ENCODE measurements around the gene SLC10A4.
A peak's percentile ranks its signal among the peaks of the same experiment; 100 is the strongest.

The SLC10A4 gene

GRCh38 chr4:48470570-48470969 is 12.6 kb upstream of the SLC10A4 start:
- H3K4me1 Mint-ChIP-seq = peaks cover 5 to 9% of the 10 kb centered on the region in 2 donors
- H3K4me3 Mint-ChIP-seq = no peak overlapping the region
- H3K27ac Mint-ChIP-seq = no peak overlapping the region
- no peaks in the 10 kb centered on the region for H3K9me3 Mint-ChIP-seq
- H3K27me3 Mint-ChIP-seq = peaks cover 13 to 14% of the 10 kb centered on the region in 2 donors
- no peak for ATAC-seq (replicated peaks)
- no peaks in the 10 kb centered on the region for H3K36me3 Mint-ChIP-seq
- no peak for DNase-seq

- Mint-ChIP-seq H3K4me1 (peaks cover 0 to 2% of the 10 kb centered on the region in 2 donors), H3K4me3 (no peak overlapping the region), H3K9me3 (no peaks in the 10 kb centered on the region), H3K27ac (no peak overlapping the region), H3K27me3 (peaks cover 13 to 14% of the 10 kb centered on the region in 2 donors), H3K36me3 (no peaks in the 10 kb centered on the region)
- ATAC-seq (replicated peaks) = no peak
- no peak for DNase-seq
Observed at GRCh38 chr4:48472794-48473193, 10.3 kb upstream of the SLC10A4 start.

- Mint-ChIP-seq H3K27ac (no peak overlapping the region), H3K27me3 (peaks cover 5 to 8% of the 10 kb centered on the region in 2 donors), H3K36me3 (no peaks in the 10 kb centered on the region)
Observed at GRCh38 chr4:48475770-48476169, 7.4 kb upstream of the SLC10A4 start.

GRCh38 chr4:48478273-48478672 is 4.9 kb upstream of the SLC10A4 start:
- ATAC-seq (replicated peaks) (no peak), DNase-seq (no peak)
- Mint-ChIP-seq H3K9me3 (no peaks in the 10 kb centered on the region), H3K27ac (no peak overlapping the region), H3K4me1 (no peaks in the 10 kb centered on the region), H3K4me3 (no peak overlapping the region), H3K27me3 (peaks cover 23 to 26% of the 10 kb centered on the region in 2 donors), H3K36me3 (no peaks in the 10 kb centered on the region)

More at GRCh38 chr4:48475770-48476169, 7.4 kb upstream of the SLC10A4 start:
- no peak overlapping the region for H3K4me3 Mint-ChIP-seq
- no peaks in the 10 kb centered on the region for H3K9me3 Mint-ChIP-seq
- DNase-seq (no peak), ATAC-seq (replicated peaks) (no peak)
- no peaks in the 10 kb centered on the region for H3K4me1 Mint-ChIP-seq

- no peaks in the 10 kb centered on the region for H3K36me3 Mint-ChIP-seq
- peaks cover 9 to 15% of the 10 kb centered on the region in 2 donors for H3K4me1 Mint-ChIP-seq
- ATAC-seq (replicated peaks) (no peak), DNase-seq (no peak)
- no peak overlapping the region for H3K27ac Mint-ChIP-seq
- H3K27me3 Mint-ChIP-seq = peaks cover 38 to 42% of the 10 kb centered on the region in 2 donors
- peaks cover 0 to 3% of the 10 kb centered on the region in 2 donors for H3K9me3 Mint-ChIP-seq
- no peak overlapping the region for H3K4me3 Mint-ChIP-seq
Observed at GRCh38 chr4:48481581-48481980, 1.6 kb upstream of the SLC10A4 start.

- Mint-ChIP-seq H3K27me3 (peaks cover 54 to 57% of the 10 kb centered on the region in 2 donors), H3K36me3 (peaks cover 0 to 3% of the 10 kb centered on the region in 2 donors), H3K4me1 (peaks cover 9 to 15% of the 10 kb centered on the region in 2 donors), H3K9me3 (peaks cover 0 to 3% of the 10 kb centered on the region in 2 donors), H3K27ac (peak overlapping the region; percentile 63), H3K4me3 (peak overlapping the region; percentile 66 to 74)
- ATAC-seq (replicated peaks) (no peak), DNase-seq (no peak)
Observed at GRCh38 chr4:48483777-48484493, 792 bp downstream of the SLC10A4 start.

- no peak for ATAC-seq (replicated peaks)
Observed at GRCh38 chr4:48484494-48485168, 1.5 kb downstream of the SLC10A4 start.

GRCh38 chr4:48489683-48490011 is 6.5 kb downstream of the SLC10A4 start:
- Mint-ChIP-seq H3K4me3 (peak overlapping the region; percentile 76 to 80), H3K9me3 (no peaks in the 10 kb centered on the region), H3K27ac (peak overlapping the region; percentile 68), H3K4me1 (peaks cover 5 to 8% of the 10 kb centered on the region in 2 donors), H3K27me3 (peaks cover 30 to 33% of the 10 kb centered on the region in 2 donors), H3K36me3 (peaks cover 0 to 3% of the 10 kb centered on the region in 2 donors)
- no peak for DNase-seq
- ATAC-seq (replicated peaks) = no peak

More at GRCh38 chr4:48484494-48485168, 1.5 kb downstream of the SLC10A4 start:
- DNase-seq = no peak
- H3K27me3 Mint-ChIP-seq = peaks cover 55 to 60% of the 10 kb centered on the region in 2 donors
- peaks cover 0 to 3% of the 10 kb centered on the region in 2 donors for H3K9me3 Mint-ChIP-seq
- H3K4me1 Mint-ChIP-seq = peaks cover 9 to 16% of the 10 kb centered on the region in 2 donors
- no peak overlapping the region for H3K27ac Mint-ChIP-seq
- H3K36me3 Mint-ChIP-seq = peaks cover 0 to 3% of the 10 kb centered on the region in 2 donors
- H3K4me3 Mint-ChIP-seq = peak overlapping the region; percentile 66 to 74

- no peak for DNase-seq
- H3K27ac Mint-ChIP-seq = peak within 1 kb of the TSS; percentile 68
- H3K27me3 Mint-ChIP-seq = peaks cover 25 to 28% of the 10 kb centered on the region in 2 donors
- H3K4me3 Mint-ChIP-seq = peak within 1 kb of the TSS; percentile 76 to 80
- peaks cover 2 to 4% of the 10 kb centered on the region in 2 donors for H3K4me1 Mint-ChIP-seq
- H3K9me3 Mint-ChIP-seq = no peaks in the 10 kb centered on the region
- H3K36me3 Mint-ChIP-seq = peaks cover 0 to 3% of the 10 kb centered on the region in 2 donors
- peak in 1 of 2 donors; percentile 25 for ATAC-seq (replicated peaks)
Observed at GRCh38 chr4:48490012-48490679, 7.0 kb downstream of the SLC10A4 start, which contains the start of gene ZAR1. Gene ZAR1, plus strand, starts transcription at chr4:48490252. Its CDS starts 40 bp downstream, at chr4:48490292.

GRCh38 chr4:48490680-48491513 is 7.8 kb downstream of the SLC10A4 start:
- Mint-ChIP-seq H3K27ac (no peak overlapping the region), H3K36me3 (peaks cover 3 to 5% of the 10 kb centered on the region in 2 donors), H3K9me3 (no peaks in the 10 kb centered on the region), H3K27me3 (peaks cover 24 to 28% of the 10 kb centered on the region in 2 donors), H3K4me3 (peak overlapping the region in 1 of 2 donors; percentile 11), H3K4me1 (peaks cover 2 to 4% of the 10 kb centered on the region in 2 donors)
- DNase-seq (no peak), ATAC-seq (replicated peaks) (peak in 1 of 2 donors; percentile 27)

GRCh38 chr4:48491514-48492176 is 8.5 kb downstream of the SLC10A4 start:
- Mint-ChIP-seq H3K4me1 (peaks cover 2 to 4% of the 10 kb centered on the region in 2 donors), H3K4me3 (peak overlapping the region in 1 of 2 donors; percentile 11), H3K9me3 (no peaks in the 10 kb centered on the region), H3K27ac (no peak overlapping the region), H3K36me3 (peaks cover 3 to 11% of the 10 kb centered on the region in 2 donors), H3K27me3 (peaks cover 24 to 28% of the 10 kb centered on the region in 2 donors)
- ATAC-seq (replicated peaks) (no peak), DNase-seq (no peak)

- ATAC-seq (replicated peaks) (no peak), DNase-seq (no peak)
- Mint-ChIP-seq H3K27ac (no peak overlapping the region), H3K9me3 (no peaks in the 10 kb centered on the region), H3K27me3 (peaks cover 11 to 15% of the 10 kb centered on the region in 2 donors), H3K36me3 (peaks cover under 1 to 15% of the 10 kb centered on the region in 2 donors), H3K4me1 (peaks cover 2 to 4% of the 10 kb centered on the region in 2 donors), H3K4me3 (no peak overlapping the region)
Observed at GRCh38 chr4:48493452-48494100, 10.4 kb downstream of the SLC10A4 start.

- Mint-ChIP-seq H3K4me1 (no peaks in the 10 kb centered on the region), H3K4me3 (no peak overlapping the region), H3K27ac (peak overlapping the region; percentile 6), H3K27me3 (peaks cover 0 to 7% of the 10 kb centered on the region in 2 donors), H3K36me3 (peaks cover 11 to 29% of the 10 kb centered on the region in 2 donors), H3K9me3 (no peaks in the 10 kb centered on the region)
- ATAC-seq (replicated peaks) = no peak
- DNase-seq = no peak
Observed at GRCh38 chr4:48495941-48496340, 12.8 kb downstream of the SLC10A4 start.

Measured in stimulated activated naive B cell treated with anti-CD40 and anti-IgM and Interleukin-4, amounts not matched to agents 10 μg/mL and 1 μg/mL and 100 μg/mL, for 72 hours (primary cell).